HG02642 (cell line): ENCODE results near the gene PAPPA2.

Source experiments
- ATAC-seq: cut with Tn5 transposase; IDR thresholded peaks from one replicate; pipeline ENCODE4 v1.9.1; 2021; ENCODE audit warnings: mild to moderate bottlenecking; ENCODE audit not compliant: unreplicated experiment, poor library complexity

The PAPPA2 gene

DNA sequence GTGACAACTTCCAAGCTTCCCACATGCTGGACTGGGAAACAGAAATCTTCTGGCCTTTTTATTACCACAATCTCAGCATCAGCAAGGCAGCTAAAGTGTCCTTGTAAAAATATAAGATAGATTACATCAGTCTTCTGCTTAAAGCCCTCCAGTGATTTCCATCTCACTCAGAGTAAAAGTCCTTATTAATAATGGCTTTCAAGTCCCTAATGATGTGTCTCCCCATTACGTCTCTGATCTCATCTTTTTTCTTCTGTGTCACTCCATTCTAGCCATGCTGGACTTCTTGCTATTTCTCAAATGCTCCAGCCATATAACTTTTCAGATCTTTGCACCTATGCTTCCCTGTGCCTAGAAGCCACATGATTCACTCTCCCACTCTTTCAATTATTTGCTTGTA is 22.1 kb downstream of the PAPPA2 start:
- ATAC-seq, result no peak

DNA sequence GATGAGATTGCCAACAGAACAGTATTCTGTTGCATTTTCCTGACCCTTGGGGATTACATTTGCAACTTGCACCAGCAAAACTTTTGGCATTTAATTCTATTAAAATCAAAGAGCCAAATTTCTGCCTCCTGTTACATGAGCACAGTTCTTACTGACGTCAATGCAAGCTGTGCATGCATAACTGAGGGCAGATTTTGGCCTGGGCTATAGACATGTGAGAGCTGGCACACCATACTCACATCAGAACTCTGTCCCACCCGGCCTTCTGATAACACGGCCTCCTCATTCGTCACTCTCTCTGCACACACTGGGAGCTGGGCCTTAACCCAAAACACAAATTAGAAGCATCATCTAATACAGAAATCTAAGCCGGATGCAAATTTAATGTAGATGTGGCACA is 31.5 kb downstream of the PAPPA2 start:
- no peak for ATAC-seq

DNA sequence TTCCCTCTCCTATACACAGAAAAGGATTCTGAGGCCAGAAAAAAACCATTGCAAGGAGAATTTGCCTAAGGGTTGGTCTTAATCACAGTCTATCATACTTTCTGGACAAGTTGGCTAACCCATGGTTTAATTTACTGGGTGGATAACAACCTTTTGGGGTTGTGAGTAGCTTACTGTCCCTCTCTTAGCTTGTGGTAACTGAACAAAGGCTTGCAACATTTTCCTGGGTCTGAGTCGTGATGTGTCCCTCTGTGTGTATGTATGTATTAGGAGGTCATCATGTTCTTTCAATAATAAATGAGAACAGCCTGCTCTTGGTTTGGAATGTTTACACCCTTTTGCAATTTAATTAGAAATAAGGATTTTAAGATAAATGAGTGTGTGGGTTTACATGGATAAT is 36.7 kb downstream of the PAPPA2 start:
- no peak for ATAC-seq

DNA sequence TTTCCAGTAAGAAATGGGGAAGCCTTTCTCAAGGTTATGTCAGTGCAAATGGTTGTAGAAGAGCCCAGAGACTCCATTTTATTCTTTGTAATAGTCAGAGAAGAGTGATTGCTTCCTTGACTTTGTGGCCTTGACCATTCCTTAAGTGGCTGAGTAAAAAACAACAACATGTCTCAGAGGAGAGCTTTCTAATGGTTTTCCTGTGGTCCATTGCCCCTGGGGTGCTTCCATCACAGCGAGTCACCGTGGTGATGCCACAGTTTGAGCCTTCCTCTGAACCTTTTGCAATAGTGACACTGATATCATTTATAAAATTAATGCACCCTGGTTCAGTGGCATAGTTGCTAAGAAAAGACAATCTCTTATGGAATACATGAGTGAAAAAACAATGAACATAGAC is 38.6 kb downstream of the PAPPA2 start:
- no peak for ATAC-seq

DNA sequence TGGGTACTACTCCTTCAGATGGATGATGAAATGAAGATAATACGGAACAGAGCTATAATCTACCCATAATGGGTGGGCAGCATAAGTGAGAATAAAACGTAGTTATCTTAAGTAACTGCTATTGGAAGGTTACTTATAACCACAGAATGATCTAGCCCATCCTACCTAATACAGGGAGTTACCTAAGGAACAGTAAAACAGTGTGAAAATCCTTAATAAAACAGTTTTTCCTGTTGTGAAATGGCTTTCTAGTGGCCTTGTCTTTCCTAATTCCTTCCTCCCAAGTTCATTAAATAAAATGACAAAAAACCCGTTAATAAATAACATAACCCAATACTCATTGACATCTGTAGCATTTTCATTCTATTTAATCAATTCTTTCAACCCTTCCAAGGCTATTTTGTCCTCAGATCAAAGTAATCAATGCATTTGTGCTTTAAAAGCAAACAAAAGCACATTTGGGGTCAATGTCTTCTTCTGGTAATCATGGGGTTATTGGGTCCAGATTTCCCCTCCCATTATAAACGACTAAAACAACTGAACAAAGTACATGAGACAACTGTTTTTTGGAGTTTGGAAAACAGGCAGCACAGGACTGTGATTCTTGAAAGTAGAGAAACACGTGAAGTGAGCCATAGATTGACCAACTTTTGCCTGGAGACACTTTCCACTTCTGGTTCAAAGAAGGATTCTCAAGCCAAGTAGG is 42.0 kb downstream of the PAPPA2 start:
- no peak for ATAC-seq

DNA sequence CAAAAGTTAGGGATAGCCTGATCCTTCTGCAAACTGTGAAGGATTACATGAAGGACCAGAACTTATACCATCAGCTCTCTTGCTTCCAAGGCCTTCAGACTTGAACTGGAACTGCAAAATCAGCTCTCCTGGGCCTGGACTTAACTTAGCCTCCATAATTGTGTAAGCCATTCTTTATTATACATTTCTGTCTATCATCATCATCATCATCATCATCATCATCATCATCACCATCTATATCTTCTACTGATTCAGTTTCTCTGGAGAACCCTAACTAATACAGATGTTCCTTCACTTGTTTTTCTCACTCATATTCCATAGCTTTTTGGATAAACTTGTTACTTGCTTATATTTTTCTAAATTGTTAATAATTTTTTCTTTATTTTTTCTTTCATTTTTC is 50.0 kb downstream of the PAPPA2 start:
- ATAC-seq, result no peak

DNA sequence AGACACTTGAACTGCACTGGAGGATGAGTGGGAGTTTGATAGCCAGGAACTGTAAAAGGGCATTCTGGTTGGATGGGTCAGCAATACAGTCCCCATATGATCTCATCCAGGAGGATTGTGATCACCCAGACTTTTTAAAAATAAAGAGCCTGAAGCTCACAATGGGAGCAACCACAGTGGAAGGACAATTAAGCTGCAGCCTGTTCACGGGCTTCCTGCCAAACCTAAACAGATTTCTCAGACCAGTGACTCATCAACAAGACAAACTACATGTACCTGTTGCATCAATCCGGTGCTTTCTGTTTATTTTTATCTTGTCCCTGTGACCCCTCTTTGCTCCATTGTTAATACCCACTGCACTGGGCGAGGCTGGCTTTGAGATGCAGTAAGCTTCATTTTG is 52.3 kb downstream of the PAPPA2 start:
- ATAC-seq, result no peak

DNA sequence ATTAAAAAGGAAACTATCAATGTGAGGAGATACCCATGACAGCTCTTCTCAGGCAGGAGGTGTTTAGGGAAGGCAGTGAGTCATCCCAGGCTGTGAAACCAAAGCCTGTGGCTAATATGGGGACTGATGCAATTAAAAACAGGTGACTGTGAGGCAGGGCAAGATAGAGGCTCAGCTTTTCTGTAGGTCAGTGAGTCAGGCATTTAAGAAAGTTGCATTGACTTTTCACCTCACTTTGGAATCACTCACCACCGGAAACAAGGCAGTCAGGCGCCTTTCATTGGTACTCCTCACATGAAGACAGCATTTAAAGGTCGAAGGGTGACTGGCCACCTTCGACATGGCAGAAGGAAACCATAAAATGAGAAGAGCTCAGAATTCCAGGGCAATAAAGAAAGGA is 54.5 kb downstream of the PAPPA2 start:
- peak; percentile 63 for ATAC-seq

DNA sequence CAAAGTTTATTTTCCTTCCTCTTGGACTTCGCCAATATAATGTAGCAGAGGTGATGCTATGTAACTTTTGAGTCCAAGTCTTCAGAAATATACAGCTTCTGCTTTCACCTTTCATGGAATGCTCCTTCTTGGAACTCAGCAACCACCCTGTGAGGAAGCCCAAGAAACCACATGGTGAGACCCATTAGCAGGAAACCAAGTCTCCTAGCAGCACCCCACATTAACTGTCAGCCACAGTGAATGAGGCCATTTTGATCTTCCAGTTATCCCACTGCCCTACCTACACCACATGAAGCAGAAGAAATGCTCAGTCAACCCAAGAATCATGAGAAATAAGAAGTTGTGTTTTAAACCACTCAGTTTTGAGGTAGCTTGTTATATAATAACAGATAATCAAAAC is 58.2 kb downstream of the PAPPA2 start:
- no peak for ATAC-seq

DNA sequence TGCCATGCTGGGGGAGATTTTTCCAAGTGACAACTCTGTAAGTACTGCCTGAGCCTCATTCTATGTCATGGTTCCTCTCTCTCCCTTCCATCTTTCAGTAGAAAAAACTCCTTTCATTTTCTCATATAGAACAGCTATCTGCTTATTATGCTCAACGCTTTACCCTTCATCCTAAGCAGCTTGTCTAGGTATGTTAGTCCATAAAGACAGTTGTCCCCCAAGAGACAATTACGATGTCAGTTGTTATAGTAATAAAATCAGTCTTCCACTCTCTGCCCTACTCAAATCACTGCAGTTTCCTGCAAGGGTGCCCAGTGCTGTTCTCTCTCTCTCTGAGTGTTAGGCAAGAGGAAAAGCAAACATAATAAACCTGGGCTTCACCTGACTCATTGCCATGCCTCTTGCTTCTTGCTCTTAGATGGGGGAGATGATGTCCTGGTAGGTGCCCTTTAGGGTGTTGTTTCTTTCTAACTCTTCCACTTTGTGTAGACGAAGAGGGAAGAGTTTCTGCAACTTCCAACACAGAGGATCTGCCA is 59.4 kb downstream of the PAPPA2 start:
- ATAC-seq, result no peak

DNA sequence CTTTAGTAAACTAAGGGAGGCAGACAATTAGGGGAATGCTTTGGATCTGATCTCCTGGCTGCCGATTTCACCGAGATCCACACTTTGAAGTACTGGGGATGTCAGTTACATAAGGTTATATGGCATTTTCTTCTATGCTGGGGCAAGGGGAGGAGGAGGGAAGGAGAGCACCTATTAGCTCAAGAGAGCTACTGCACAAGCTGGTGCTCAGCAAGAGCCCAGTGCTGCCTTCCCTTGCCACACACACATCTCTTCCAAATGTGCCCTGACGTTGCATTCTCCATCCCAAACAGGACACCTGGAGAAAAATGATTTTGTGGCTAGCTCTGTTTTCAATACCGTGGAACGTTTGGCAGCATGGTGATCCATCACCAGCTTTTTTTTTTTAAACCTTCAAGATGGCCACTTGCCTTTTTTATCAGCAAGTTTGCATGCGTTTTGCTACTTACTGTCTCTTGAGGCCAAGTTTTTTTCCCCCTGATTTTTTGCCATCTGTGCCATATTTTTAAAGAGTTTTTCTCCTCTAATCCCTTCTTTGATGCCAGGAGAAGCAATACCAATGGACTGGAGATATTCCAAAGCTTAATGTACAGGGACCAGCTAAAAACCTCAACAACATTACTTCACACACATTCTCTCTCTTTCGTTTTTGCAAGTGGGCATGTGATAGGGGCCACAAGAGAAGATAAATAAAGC is 66.6 kb downstream of the PAPPA2 start:
- ATAC-seq, result no peak

DNA sequence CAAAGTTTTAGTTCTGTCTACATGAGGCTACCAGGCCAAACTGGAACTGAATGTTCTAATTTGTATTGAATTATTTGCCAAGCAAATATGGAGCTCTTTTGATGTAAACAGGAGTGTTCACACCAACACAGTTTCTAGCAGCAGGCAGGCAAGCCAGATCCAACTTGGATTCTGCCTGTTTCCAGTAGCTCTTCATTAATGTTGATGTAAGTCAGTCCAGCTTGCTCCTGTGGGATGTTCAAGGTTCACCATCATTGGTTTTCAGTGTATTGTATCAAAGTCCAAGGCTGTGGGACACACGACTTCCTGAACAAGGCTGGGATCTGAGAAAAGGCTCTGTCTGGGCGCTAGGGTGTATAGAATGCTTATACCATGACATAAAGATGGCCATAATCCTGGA is 68.1 kb downstream of the PAPPA2 start:
- no peak for ATAC-seq

DNA sequence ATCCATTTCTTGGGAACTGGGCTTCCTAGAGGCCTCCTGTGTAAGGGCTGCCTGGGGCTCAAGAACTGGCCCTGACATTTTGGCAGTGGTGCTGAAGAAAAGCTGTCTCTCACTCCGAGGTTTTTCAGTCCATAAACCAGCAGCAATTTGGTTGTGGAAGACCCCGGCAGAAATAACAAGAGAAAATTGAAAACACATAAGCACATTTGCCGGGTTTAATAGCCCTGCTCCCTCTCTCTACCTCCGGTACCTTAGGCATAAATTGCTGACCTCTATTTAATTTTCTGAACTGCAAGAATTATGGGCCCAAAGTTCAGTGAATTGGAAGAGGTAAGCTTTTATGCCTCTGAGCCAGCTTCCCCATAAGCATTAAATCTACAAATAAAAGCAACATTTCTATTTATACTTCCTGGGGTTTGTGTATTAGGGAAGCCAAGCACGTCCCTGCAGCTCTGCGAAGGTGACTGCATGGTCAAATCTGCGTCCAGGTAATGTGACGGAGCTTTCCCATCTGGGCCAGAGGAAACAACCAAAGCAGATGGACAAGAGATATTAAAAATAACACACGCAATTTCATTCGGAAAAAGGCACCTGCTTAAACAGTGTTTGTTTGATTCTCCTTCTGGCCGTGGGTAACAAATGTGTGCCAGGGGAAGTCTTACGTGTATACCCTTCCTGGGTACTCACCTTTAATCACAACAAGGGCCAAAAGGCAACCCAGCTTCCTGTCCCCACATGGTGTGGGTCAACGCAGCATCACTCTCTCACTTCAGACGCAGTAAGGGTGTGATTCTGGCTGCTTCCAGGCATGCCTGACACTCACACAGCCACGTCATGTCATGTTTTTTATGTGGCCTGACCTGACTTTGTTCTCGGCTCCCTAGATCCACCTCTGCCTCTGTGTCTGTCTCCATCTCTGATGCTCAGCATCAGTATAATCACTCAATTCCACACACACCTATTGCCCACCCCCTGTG is 69.2 kb downstream of the PAPPA2 start:
- no peak for ATAC-seq

DNA sequence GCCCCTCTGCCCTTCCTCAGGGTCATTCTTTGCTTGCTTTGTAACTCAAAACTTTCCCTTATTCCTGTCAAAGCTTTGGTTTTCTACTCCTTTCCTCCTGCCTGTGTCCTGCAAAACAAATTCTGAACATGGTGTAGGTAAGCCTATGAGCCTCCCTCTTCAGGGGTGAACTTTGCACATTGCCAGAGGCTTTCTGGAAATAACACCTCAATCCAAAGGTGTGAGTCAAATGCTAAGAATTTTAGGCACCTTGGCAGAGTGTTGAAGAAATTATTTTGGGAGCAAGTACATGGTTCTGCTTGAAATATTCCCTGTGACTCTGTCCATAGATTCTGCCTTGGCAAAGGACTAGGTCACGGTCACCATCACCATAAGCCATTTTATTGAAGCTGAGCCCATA is 70.0 kb downstream of the PAPPA2 start:
- no peak for ATAC-seq

DNA sequence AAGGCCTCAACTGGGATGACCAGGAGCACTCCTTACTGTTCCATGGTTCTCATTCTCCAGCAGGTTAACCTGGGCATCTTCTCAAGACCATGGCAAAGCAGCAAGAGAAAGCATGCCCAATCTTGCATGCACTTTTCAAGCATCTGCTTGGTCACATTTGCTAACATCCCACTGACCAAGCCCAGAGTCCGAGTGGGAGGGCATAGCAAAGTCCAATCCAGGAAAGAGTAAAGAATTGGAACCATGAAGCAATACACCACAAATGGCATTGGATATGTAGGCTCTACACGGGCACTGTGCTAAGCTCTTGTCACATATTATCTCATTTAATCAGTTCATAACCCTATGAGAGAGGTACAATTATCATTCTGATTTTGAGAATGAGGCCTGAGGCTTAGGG is 73.6 kb downstream of the PAPPA2 start:
- no peak for ATAC-seq

DNA sequence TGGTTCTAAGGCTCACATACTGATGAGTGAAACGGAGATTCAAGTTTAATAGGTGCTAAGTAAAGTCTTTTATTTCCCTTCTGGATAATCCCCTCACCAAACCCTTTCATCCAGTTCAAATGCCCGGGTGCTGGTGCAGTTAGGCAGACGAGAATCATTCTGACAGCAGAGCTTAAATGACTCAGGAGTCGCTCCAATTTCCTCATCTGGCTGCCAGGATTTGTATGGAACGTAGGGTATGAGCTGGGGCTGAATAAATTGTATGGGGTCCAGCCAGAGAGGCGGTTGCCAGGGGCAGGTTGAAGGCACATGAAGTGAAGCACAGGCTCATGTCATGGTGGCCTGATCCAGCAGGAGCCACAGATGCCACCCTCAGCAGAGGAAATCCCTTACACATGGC is 76.0 kb downstream of the PAPPA2 start:
- ATAC-seq, result no peak

DNA sequence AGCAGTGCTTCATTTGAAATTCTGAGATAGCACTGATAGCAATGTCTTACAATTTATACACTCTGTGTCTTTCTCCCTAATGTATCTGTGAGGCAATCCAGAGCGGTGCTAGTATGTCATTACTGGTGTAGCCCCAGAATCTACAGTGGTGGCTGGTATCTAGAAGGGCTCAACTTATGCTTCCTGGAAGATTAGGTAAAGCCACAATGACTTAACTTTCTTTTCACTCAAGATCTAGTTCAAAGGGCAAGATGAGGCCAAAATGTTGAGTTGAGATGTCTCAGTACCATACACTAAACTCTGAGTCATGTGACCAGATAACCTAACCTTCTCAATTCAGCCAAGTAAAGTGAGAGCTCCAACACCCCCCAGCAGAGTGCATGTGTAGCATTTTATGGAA is 77.5 kb downstream of the PAPPA2 start:
- ATAC-seq, result no peak

DNA sequence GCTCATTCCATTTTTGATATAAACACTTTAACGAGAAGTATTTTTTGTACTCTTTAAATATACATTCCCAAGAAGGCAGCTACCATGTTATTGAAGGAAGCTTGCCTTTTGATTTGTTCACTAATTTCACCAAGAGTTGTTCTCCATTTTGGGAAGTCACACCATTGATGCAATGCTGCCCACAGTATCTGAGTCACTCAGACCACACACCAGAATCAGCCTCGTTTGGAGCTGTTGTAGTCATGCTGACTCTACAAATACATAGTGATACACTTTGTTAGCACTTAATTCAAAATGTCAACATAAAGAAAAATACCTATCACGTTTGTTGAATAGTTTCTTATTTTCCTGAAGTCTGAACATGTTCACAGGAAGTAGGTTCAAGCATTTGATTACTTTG is 78.7 kb downstream of the PAPPA2 start:
- no peak for ATAC-seq

DNA sequence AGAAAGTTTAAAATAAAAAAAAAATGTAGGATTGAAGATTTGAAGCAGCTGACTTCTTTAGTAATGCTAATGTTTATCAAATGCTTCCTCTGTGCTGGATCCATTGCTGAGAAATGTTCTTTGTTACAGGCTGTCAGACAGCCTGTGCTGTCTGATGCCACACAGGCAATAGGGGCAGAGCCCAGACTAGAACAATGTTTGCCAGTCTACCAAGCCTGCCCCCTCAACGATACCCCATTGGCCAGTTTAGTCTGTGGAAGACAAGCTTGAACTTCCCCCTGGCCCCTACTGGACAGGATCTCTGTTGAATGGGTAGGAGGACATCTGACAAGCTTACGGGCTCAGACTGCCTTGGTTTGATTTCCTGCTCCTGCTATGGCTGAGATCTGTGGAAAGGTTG is 79.4 kb downstream of the PAPPA2 start:
- no peak for ATAC-seq

DNA sequence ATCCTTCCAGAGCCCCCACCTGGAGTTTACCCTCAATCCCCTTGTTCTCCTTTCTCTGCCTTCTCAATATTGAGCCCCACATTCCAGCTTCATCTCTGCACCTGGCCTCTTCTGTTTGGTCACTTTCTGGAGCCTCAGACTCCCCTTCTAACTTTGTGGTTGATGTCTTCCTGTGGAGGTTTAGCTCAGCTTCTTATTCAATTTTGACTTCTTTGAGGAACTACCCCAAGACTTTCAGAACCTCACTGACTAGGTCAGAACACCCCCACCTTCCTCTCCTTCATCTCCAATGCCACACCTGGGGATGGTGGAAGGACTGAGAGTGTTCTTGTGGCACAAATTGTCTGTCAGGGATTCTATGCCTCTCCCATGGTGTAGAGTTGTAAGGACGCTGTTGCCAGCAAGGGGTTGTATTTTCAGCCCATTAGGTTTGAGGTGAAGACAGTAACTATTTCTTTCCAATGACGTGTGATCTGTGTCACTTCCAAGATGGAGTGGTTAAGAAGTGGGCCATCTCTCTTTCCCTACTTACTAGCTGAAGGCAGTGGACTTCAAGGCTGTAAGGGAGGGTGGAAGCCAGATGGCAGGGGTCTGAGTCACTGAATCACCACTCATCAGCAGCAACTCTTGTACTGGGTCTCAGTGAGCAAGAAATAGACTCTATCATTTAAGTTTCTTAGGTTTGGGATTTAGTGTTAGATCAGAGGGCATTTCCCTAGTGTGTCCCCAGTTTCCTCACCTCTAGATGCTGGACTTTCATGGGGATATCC is 80.6 kb downstream of the PAPPA2 start:
- ATAC-seq, result no peak
